ENCODE data around the gene TRIB2.

TRIB2 gene

DNA sequence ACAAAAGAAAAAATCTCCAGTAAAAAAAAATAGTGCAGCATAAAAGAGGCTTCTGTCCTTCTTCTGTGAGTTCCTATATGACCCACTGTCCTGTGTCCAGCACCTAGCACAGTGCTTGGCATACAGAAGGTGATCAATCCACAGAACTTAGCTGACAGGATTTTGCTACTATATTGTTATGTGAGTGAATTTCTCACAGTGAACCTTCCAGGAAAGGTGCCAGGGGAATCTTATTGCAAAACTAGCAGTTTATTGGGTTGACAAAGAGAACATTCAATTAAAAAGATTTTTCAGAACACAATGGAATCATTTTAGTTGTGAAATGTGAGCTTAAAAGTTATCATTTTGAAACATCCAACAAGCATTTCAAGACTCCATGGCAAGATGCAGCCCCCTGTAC lies 12.4 kb upstream of the TRIB2 start:
- no peak overlapping the region for H3K4me3 ChIP-seq (ENCODE audit: low read depth, low read length)
- H3K4ac ChIP-seq (ENCODE audit: low read depth, low read length): no peak overlapping the region
- peaks cover 2% of the 10 kb centered on the region for H3K9me3 ChIP-seq (ENCODE audit: insufficient read depth, low read depth, low read length)

GRCh38 chr2:12705230-12705629 lies 11.5 kb upstream of the TRIB2 start:
- H3K79me2 ChIP-seq (ENCODE audit: control insufficient read depth, insufficient read depth, low read length, poor library complexity): no peaks in the 10 kb centered on the region
- DNase-seq: no peak
- no peak overlapping the region for H2BK120ac ChIP-seq (ENCODE audit: insufficient read depth, low read length, poor library complexity)
- WGBS (ENCODE audit: extremely low coverage, insufficient coverage, insufficient read length): no CpG with 5 or more reads among the region's 1 CpG
- no peak overlapping the region for H4K8ac ChIP-seq (ENCODE audit: low read depth, low read length)
- no peak overlapping the region for H3K9ac ChIP-seq (ENCODE audit: low read length)
- H4K91ac ChIP-seq (ENCODE audit: low read depth, low read length): no peak overlapping the region
- H3K4me3 ChIP-seq (ENCODE audit: low read depth, low read length): no peak overlapping the region
- no peak overlapping the region for H2AFZ ChIP-seq (ENCODE audit: insufficient read depth, low read length, poor library complexity)
- H3K18ac ChIP-seq (ENCODE audit: low read length): no peak overlapping the region
- no peaks in the 10 kb centered on the region for H3K27me3 ChIP-seq (ENCODE audit: insufficient read depth, low read length)
- H3K4ac ChIP-seq (ENCODE audit: low read depth, low read length): no peak overlapping the region
- H3K9me3 ChIP-seq (ENCODE audit: insufficient read depth, low read depth, low read length): peaks cover 2% of the 10 kb centered on the region
- no peak overlapping the region for H4K12ac ChIP-seq (ENCODE audit: low read depth, low read length)
- no peak overlapping the region for H2AK5ac ChIP-seq (ENCODE audit: low read length)
- no peak overlapping the region for H2BK12ac ChIP-seq (ENCODE audit: low read length)
- H3K36me3 ChIP-seq (ENCODE audit: control insufficient read depth in 1 of 2, insufficient read depth in 2 of 2, low read length in 2 of 2): no peaks in the 10 kb centered on the region
- H3K27ac ChIP-seq (ENCODE audit: low read depth, low read length): no peak overlapping the region
- H2BK5ac ChIP-seq (ENCODE audit: low read depth, low read length, poor library complexity): no peak overlapping the region
- H3K79me1 ChIP-seq (ENCODE audit: low read length): no peaks in the 10 kb centered on the region
- H3K23ac ChIP-seq (ENCODE audit: low read length): no peak overlapping the region
- no peaks in the 10 kb centered on the region for H3K4me1 ChIP-seq (ENCODE audit: control insufficient read depth in 1 of 2, insufficient read depth in 2 of 2, low read length in 2 of 2)
- H3K4me2 ChIP-seq (ENCODE audit: low read length): no peak overlapping the region
- no peak overlapping the region for H3K14ac ChIP-seq (ENCODE audit: low read length)

More for the DNA sequence above, 12.4 kb upstream of the TRIB2 start:
- H2BK5ac ChIP-seq (ENCODE audit: low read depth, low read length, poor library complexity): no peak overlapping the region
- H3K9ac ChIP-seq (ENCODE audit: low read length): no peak overlapping the region
- no peaks in the 10 kb centered on the region for H3K79me2 ChIP-seq (ENCODE audit: control insufficient read depth, insufficient read depth, low read length, poor library complexity)
- H3K36me3 ChIP-seq (ENCODE audit: control insufficient read depth in 1 of 2, insufficient read depth in 2 of 2, low read length in 2 of 2): no peaks in the 10 kb centered on the region
- H3K4me1 ChIP-seq (ENCODE audit: control insufficient read depth in 1 of 2, insufficient read depth in 2 of 2, low read length in 2 of 2): no peaks in the 10 kb centered on the region
- H2BK120ac ChIP-seq (ENCODE audit: insufficient read depth, low read length, poor library complexity): no peak overlapping the region
- H3K18ac ChIP-seq (ENCODE audit: low read length): no peak overlapping the region
- no peak overlapping the region for H3K23ac ChIP-seq (ENCODE audit: low read length)
- H3K4me2 ChIP-seq (ENCODE audit: low read length): no peak overlapping the region
- no peaks in the 10 kb centered on the region for H3K27me3 ChIP-seq (ENCODE audit: insufficient read depth, low read length)
- no peak for DNase-seq
- no peaks in the 10 kb centered on the region for H3K79me1 ChIP-seq (ENCODE audit: low read length)
- no peak overlapping the region for H2AFZ ChIP-seq (ENCODE audit: insufficient read depth, low read length, poor library complexity)
- H4K12ac ChIP-seq (ENCODE audit: low read depth, low read length): no peak overlapping the region
- no peak overlapping the region for H4K91ac ChIP-seq (ENCODE audit: low read depth, low read length)
- no peak overlapping the region for H3K27ac ChIP-seq (ENCODE audit: low read depth, low read length)
- no peak overlapping the region for H4K8ac ChIP-seq (ENCODE audit: low read depth, low read length)
- H2AK5ac ChIP-seq (ENCODE audit: low read length): no peak overlapping the region
- no peak overlapping the region for H2BK12ac ChIP-seq (ENCODE audit: low read length)
- H3K14ac ChIP-seq (ENCODE audit: low read length): no peak overlapping the region

- no CpG with 5 or more reads among the region's 2 CpGs for WGBS (ENCODE audit: extremely low coverage, insufficient coverage, insufficient read length)
- H3K4me3 ChIP-seq (ENCODE audit: low read depth, low read length): no peak overlapping the region
- H4K8ac ChIP-seq (ENCODE audit: low read depth, low read length): no peak overlapping the region
- H2BK120ac ChIP-seq (ENCODE audit: insufficient read depth, low read length, poor library complexity): no peak overlapping the region
- no peak overlapping the region for H3K14ac ChIP-seq (ENCODE audit: low read length)
- no peak overlapping the region for H2BK12ac ChIP-seq (ENCODE audit: low read length)
- H3K4me2 ChIP-seq (ENCODE audit: low read length): no peak overlapping the region
- no peak overlapping the region for H4K91ac ChIP-seq (ENCODE audit: low read depth, low read length)
- H2BK5ac ChIP-seq (ENCODE audit: low read depth, low read length, poor library complexity): no peak overlapping the region
- H3K9ac ChIP-seq (ENCODE audit: low read length): no peak overlapping the region
- H3K27ac ChIP-seq (ENCODE audit: low read depth, low read length): no peak overlapping the region
- H3K79me2 ChIP-seq (ENCODE audit: control insufficient read depth, insufficient read depth, low read length, poor library complexity): no peaks in the 10 kb centered on the region
- no peak overlapping the region for H3K4ac ChIP-seq (ENCODE audit: low read depth, low read length)
- H3K9me3 ChIP-seq (ENCODE audit: insufficient read depth, low read depth, low read length): peaks cover 2% of the 10 kb centered on the region
- H3K36me3 ChIP-seq (ENCODE audit: control insufficient read depth in 1 of 2, insufficient read depth in 2 of 2, low read length in 2 of 2): no peaks in the 10 kb centered on the region
- H3K23ac ChIP-seq (ENCODE audit: low read length): no peak overlapping the region
- no peak overlapping the region for H3K18ac ChIP-seq (ENCODE audit: low read length)
- H4K12ac ChIP-seq (ENCODE audit: low read depth, low read length): no peak overlapping the region
- no peaks in the 10 kb centered on the region for H3K27me3 ChIP-seq (ENCODE audit: insufficient read depth, low read length)
- H2AFZ ChIP-seq (ENCODE audit: insufficient read depth, low read length, poor library complexity): no peak overlapping the region
- no peak for DNase-seq
- no peak overlapping the region for H2AK5ac ChIP-seq (ENCODE audit: low read length)
- H3K4me1 ChIP-seq (ENCODE audit: control insufficient read depth in 1 of 2, insufficient read depth in 2 of 2, low read length in 2 of 2): no peaks in the 10 kb centered on the region
- no peaks in the 10 kb centered on the region for H3K79me1 ChIP-seq (ENCODE audit: low read length)
These were observed 11.0 kb upstream of the TRIB2 start for GRCh38 chr2:12705742-12706141.

DNA sequence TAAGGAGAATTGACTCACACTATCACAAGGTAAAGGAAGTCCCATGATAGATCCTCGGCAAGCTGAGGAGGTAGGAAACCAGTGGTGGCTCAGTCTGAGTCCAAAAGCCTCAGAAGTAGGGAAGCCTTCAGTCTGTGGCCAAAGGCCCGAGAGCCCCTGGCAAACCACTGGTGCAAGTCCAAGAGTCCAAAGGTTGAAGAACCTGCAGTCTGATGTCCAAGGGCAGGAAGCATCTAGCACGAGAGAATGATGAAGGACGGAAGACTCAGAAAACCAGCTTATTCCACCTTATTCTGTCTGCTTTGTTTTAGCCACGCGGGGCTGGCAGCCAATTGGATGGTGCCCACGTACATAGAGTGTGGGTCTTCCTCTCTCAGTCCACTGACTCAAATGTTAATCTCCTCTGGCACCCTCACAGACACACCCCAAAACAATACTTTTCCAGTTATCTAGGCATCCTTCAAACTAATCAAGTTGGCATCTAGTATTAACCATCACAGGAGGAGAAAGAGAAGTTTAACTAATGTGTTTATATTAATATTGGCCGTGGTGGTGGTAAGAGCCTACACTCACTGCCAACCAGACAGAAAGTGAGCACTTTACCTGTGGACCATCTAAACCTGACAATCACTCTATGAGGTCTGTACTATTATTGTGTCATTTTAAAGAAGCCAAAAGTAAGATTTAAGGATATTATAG lies 8.1 kb upstream of the TRIB2 start:
- no peak overlapping the region for H3K4me2 ChIP-seq (ENCODE audit: low read length)
- H3K36me3 ChIP-seq (ENCODE audit: control insufficient read depth in 1 of 2, insufficient read depth in 2 of 2, low read length in 2 of 2): no peaks in the 10 kb centered on the region
- H2AFZ ChIP-seq (ENCODE audit: insufficient read depth, low read length, poor library complexity): no peak overlapping the region
- H3K4me3 ChIP-seq (ENCODE audit: low read depth, low read length): no peak overlapping the region
- H3K4ac ChIP-seq (ENCODE audit: low read depth, low read length): no peak overlapping the region
- no peaks in the 10 kb centered on the region for H3K27me3 ChIP-seq (ENCODE audit: insufficient read depth, low read length)
- H3K9me3 ChIP-seq (ENCODE audit: insufficient read depth, low read depth, low read length): peaks cover 2% of the 10 kb centered on the region
- no peak overlapping the region for H4K8ac ChIP-seq (ENCODE audit: low read depth, low read length)
- H3K23ac ChIP-seq (ENCODE audit: low read length): no peak overlapping the region
- H2BK12ac ChIP-seq (ENCODE audit: low read length): no peak overlapping the region
- H2BK5ac ChIP-seq (ENCODE audit: low read depth, low read length, poor library complexity): no peak overlapping the region
- H3K18ac ChIP-seq (ENCODE audit: low read length): no peak overlapping the region
- no peak for DNase-seq
- WGBS (ENCODE audit: extremely low coverage, insufficient coverage, insufficient read length): no CpG with 5 or more reads among the region's 8 CpGs
- H3K79me2 ChIP-seq (ENCODE audit: control insufficient read depth, insufficient read depth, low read length, poor library complexity): no peaks in the 10 kb centered on the region
- H3K14ac ChIP-seq (ENCODE audit: low read length): no peak overlapping the region
- no peak overlapping the region for H3K9ac ChIP-seq (ENCODE audit: low read length)
- no peaks in the 10 kb centered on the region for H3K79me1 ChIP-seq (ENCODE audit: low read length)
- H4K12ac ChIP-seq (ENCODE audit: low read depth, low read length): no peak overlapping the region
- H3K27ac ChIP-seq (ENCODE audit: low read depth, low read length): no peak overlapping the region
- no peaks in the 10 kb centered on the region for H3K4me1 ChIP-seq (ENCODE audit: control insufficient read depth in 1 of 2, insufficient read depth in 2 of 2, low read length in 2 of 2)
- no peak overlapping the region for H2AK5ac ChIP-seq (ENCODE audit: low read length)
- H4K91ac ChIP-seq (ENCODE audit: low read depth, low read length): no peak overlapping the region
- no peak overlapping the region for H2BK120ac ChIP-seq (ENCODE audit: insufficient read depth, low read length, poor library complexity)
